Stimulated activated CD4-positive, alpha-beta T cell treated with anti-CD3 and anti-CD28 coated beads, TNF-alpha, amount 100 ng/mL, for 4 hours (primary cell): Measurements from ENCODE around the gene OMA1.

ENCODE experiments used
- DNase-seq, 3 experiments: peaks; one replicate each; pipeline ENCODE4 v3.0.0-alpha.2; 2020; ENCODE audit warnings: low read depth in 3 of 3

Gene OMA1

GRCh38 chr1:58459911-58460310 lies 86.6 kb downstream of the OMA1 start:
- no peak for DNase-seq

- DNase-seq = no peak
Measured at GRCh38 chr1:58457023-58457635, 89.4 kb downstream of the OMA1 start.

- no peak for DNase-seq
Measured at GRCh38 chr1:58456470-58456869, 90.1 kb downstream of the OMA1 start.

GRCh38 chr1:58454807-58455206 lies 91.7 kb downstream of the OMA1 start:
- no peak for DNase-seq

- DNase-seq = no peak
Measured at GRCh38 chr1:58454385-58454784, 92.1 kb downstream of the OMA1 start.

- DNase-seq = no peak
Measured at GRCh38 chr1:58451560-58452191, 94.8 kb downstream of the OMA1 start.

- DNase-seq = no peak
Measured at GRCh38 chr1:58447886-58448285, 98.6 kb downstream of the OMA1 start.

GRCh38 chr1:58447042-58447441 lies 99.5 kb downstream of the OMA1 start:
- DNase-seq = no peak

- no peak for DNase-seq
Measured at GRCh38 chr1:58446368-58446767, 100.2 kb downstream of the OMA1 start.

GRCh38 chr1:58443986-58444868 lies 102.3 kb downstream of the OMA1 start:
- no peak for DNase-seq

- DNase-seq = no peak
Measured at GRCh38 chr1:58442114-58442513, 104.4 kb downstream of the OMA1 start.

- DNase-seq = no peak
Measured at GRCh38 chr1:58441699-58442098, 104.8 kb downstream of the OMA1 start.

- DNase-seq = no peak
Measured at GRCh38 chr1:58440696-58441095, 105.8 kb downstream of the OMA1 start.

GRCh38 chr1:58439946-58440345 lies 106.6 kb downstream of the OMA1 start:
- no peak for DNase-seq

- DNase-seq = no peak
Measured at GRCh38 chr1:58438468-58438867, 108.1 kb downstream of the OMA1 start.

- DNase-seq = no peak
Measured at GRCh38 chr1:58437623-58438022, 108.9 kb downstream of the OMA1 start.

GRCh38 chr1:58436615-58437297 lies 109.8 kb downstream of the OMA1 start:
- DNase-seq = no peak

- DNase-seq = no peak
Measured at GRCh38 chr1:58435376-58435775, 111.2 kb downstream of the OMA1 start.

- DNase-seq = no peak
Measured at GRCh38 chr1:58434607-58435006, 111.9 kb downstream of the OMA1 start.

- DNase-seq = no peak
Measured at GRCh38 chr1:58434181-58434580, 112.3 kb downstream of the OMA1 start.

- no peak for DNase-seq
Measured at GRCh38 chr1:58432851-58433668, 113.5 kb downstream of the OMA1 start.
